GM08714 (cell line): ENCODE results near the gene FCN1.

Experiments used
- H3K4me3 ChIP-seq: fragments of 200-500 bp; sonication (Bioruptor generic); 2 replicates; pipeline ENCODE4 v1.5.1; 2014; ENCODE audit warnings: mild to moderate bottlenecking, low read length, inconsistent platforms
- ZNF274 ChIP-seq: IDR thresholded peaks from 2 replicates; pipeline ENCODE4 v1.6.1; 2012; ENCODE audit warnings: mild to moderate bottlenecking, low read depth, low read length

FCN1 gene

GRCh38 chr9:134887686-134888602, 29.8 kb downstream of the FCN1 start:
- no peak overlapping the region for H3K4me3 ChIP-seq
- no peak for TF ChIP-seq ZNF274

GRCh38 chr9:134887219-134887618, 30.5 kb downstream of the FCN1 start:
- H3K4me3 ChIP-seq, result no peak overlapping the region
- TF ChIP-seq ZNF274, result no peak

- no peak for TF ChIP-seq ZNF274
These were observed 31.2 kb downstream of the FCN1 start for GRCh38 chr9:134886413-134886913.

GRCh38 chr9:134885679-134886412, 31.9 kb downstream of the FCN1 start:
- no peak for TF ChIP-seq ZNF274
- H3K4me3 ChIP-seq, result no peak overlapping the region

More at GRCh38 chr9:134886413-134886913, 31.2 kb downstream of the FCN1 start:
- H3K4me3 ChIP-seq, result no peak overlapping the region

GRCh38 chr9:134885001-134885678, 32.6 kb downstream of the FCN1 start:
- H3K4me3 ChIP-seq, result no peak overlapping the region
- no peak for TF ChIP-seq ZNF274

GRCh38 chr9:134884492-134884891, 33.2 kb downstream of the FCN1 start:
- TF ChIP-seq ZNF274, result no peak
- H3K4me3 ChIP-seq, result no peak overlapping the region

GRCh38 chr9:134883040-134883782, 34.5 kb downstream of the FCN1 start:
- no peak for TF ChIP-seq ZNF274
- no peak overlapping the region for H3K4me3 ChIP-seq

GRCh38 chr9:134882204-134882785, 35.4 kb downstream of the FCN1 start:
- no peak for TF ChIP-seq ZNF274
- H3K4me3 ChIP-seq, result no peak overlapping the region

- TF ChIP-seq ZNF274, result no peak
- H3K4me3 ChIP-seq, result no peak overlapping the region
These were observed 36.4 kb downstream of the FCN1 start for GRCh38 chr9:134881313-134881670.

- no peak for TF ChIP-seq ZNF274
- no peak within 1 kb of the TSS for H3K4me3 ChIP-seq
These were observed 37.0 kb downstream of the FCN1 start, which contains the start of gene FCN2 for GRCh38 chr9:134880484-134881312. Gene FCN2, plus strand, starts transcription at chr9:134880810. Its CDS starts 12 bp downstream, at chr9:134880822.

- no peak overlapping the region for H3K4me3 ChIP-seq
- TF ChIP-seq ZNF274, result no peak
These were observed 37.8 kb downstream of the FCN1 start for GRCh38 chr9:134879664-134880483.

- no peak overlapping the region for H3K4me3 ChIP-seq
- TF ChIP-seq ZNF274, result no peak
These were observed 40.2 kb downstream of the FCN1 start for GRCh38 chr9:134877541-134877940.
